ENCODE data around the gene NT5DC1.

- TF ChIP-seq, protein P1, sequence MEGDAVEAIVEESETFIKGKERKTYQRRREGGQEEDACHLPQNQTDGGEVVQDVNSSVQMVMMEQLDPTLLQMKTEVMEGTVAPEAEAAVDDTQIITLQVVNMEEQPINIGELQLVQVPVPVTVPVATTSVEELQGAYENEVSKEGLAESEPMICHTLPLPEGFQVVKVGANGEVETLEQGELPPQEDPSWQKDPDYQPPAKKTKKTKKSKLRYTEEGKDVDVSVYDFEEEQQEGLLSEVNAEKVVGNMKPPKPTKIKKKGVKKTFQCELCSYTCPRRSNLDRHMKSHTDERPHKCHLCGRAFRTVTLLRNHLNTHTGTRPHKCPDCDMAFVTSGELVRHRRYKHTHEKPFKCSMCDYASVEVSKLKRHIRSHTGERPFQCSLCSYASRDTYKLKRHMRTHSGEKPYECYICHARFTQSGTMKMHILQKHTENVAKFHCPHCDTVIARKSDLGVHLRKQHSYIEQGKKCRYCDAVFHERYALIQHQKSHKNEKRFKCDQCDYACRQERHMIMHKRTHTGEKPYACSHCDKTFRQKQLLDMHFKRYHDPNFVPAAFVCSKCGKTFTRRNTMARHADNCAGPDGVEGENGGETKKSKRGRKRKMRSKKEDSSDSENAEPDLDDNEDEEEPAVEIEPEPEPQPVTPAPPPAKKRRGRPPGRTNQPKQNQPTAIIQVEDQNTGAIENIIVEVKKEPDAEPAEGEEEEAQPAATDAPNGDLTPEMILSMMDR (conservative IDR thresholded peaks at IDR 0.05; ENCODE audit: low read length) = no peak
- no peak for TF ChIP-seq EZH2phosphoT487 (IDR thresholded peaks at IDR 0.05; ENCODE audit: borderline replicate concordance, low read depth, low read length)
These were observed 121.3 kb downstream of the NT5DC1 start for GRCh38 chr6:116221911-116222310.
